Measurements from ENCODE around the gene SLC7A4. TPM values are rescaled to one million over a fixed set of nuclear protein-coding genes. Genes with fewer than 3 reads are reported as not detected.

Gene SLC7A4
- total RNA-seq (0.19 TPM), polyA plus RNA-seq (0.37 TPM)
- long read RNA-seq, donor 1 = 0 reads
- long read RNA-seq, donor 2 = 0 reads
- long read RNA-seq, donor 3 = 0 reads
- long read RNA-seq, donor 4 = 0 reads
- long read RNA-seq, donor 5 = 0 reads
- long read RNA-seq, donor 6 = 0 reads
- long read RNA-seq, donor 7 = 0 reads
- long read RNA-seq, donor 8 = 0 reads
- long read RNA-seq, donor 9 = 0 reads
- long read RNA-seq, donor 10 = 0 reads

- Histone ChIP-seq H3K27ac (ENCODE audit: low read depth in 1 of 2, low read length in 1 of 2) (no peak within 1 kb of the TSS), H3K4me1 (ENCODE audit: control insufficient read depth in 2 of 2, insufficient read depth in 2 of 2, low read length in 2 of 2) (peaks cover 6 to 16% of the 10 kb centered on the region in 2 donors), H3K27me3 (ENCODE audit: control insufficient read depth in 2 of 2, insufficient read depth in 1 of 2, low read length in 1 of 2) (peaks cover 0 to 53% of the 10 kb centered on the region in 2 donors), H3K9me3 (ENCODE audit: control insufficient read depth in 2 of 2, insufficient read depth in 1 of 2, low read length in 1 of 2) (no peaks in the 10 kb centered on the region), H3K36me3 (ENCODE audit: control insufficient read depth in 2 of 2, insufficient read depth in 2 of 2, low read length in 1 of 2) (no peaks in the 10 kb centered on the region), H3K4me3 (ENCODE audit: low read length in 2 of 2) (peak within 1 kb of the TSS in 1 of 2 donors; percentile 46)
- WGBS = 12% methylated on average over 59 of the region's 59 CpGs
- peak in 1 of 9 donors; percentile 63 for DNase-seq (ENCODE audit: low read depth in 6 of 9, low spot score in 9 of 9)
Measured at GRCh38 chr22:21032037-21032867, at the start of gene SLC7A4. Gene SLC7A4, minus strand, starts transcription at chr22:21032561. Its CDS starts 749 bp downstream, at chr22:21031812.

- no peak for DNase-seq (ENCODE audit: low read depth in 6 of 9, low spot score in 9 of 9)
- H3K9me3 ChIP-seq (ENCODE audit: control insufficient read depth in 2 of 2, insufficient read depth in 1 of 2, low read length in 1 of 2) = no peaks in the 10 kb centered on the region
- no peaks in the 10 kb centered on the region for H3K36me3 ChIP-seq (ENCODE audit: control insufficient read depth in 2 of 2, insufficient read depth in 2 of 2, low read length in 1 of 2)
- no peaks in the 10 kb centered on the region for H3K4me1 ChIP-seq (ENCODE audit: control insufficient read depth in 2 of 2, insufficient read depth in 2 of 2, low read length in 2 of 2)
- H3K27me3 ChIP-seq (ENCODE audit: control insufficient read depth in 2 of 2, insufficient read depth in 1 of 2, low read length in 1 of 2) = no peaks in the 10 kb centered on the region
- no peak overlapping the region for H3K27ac ChIP-seq (ENCODE audit: low read depth in 1 of 2, low read length in 1 of 2)
- WGBS = 95% methylated on average over 31 of the region's 31 CpGs
- H3K4me3 ChIP-seq (ENCODE audit: low read length in 2 of 2) = no peak overlapping the region
Measured at GRCh38 chr22:21080435-21081137, 48.2 kb upstream of the SLC7A4 start.

- H3K4me3 ChIP-seq (ENCODE audit: low read length in 2 of 2) = no peak overlapping the region
- WGBS = 99% methylated on average over 5 of the region's 5 CpGs
- H3K27me3 ChIP-seq (ENCODE audit: control insufficient read depth in 2 of 2, insufficient read depth in 1 of 2, low read length in 1 of 2) = no peaks in the 10 kb centered on the region
- H3K4me1 ChIP-seq (ENCODE audit: control insufficient read depth in 2 of 2, insufficient read depth in 2 of 2, low read length in 2 of 2) = no peaks in the 10 kb centered on the region
- no peaks in the 10 kb centered on the region for H3K36me3 ChIP-seq (ENCODE audit: control insufficient read depth in 2 of 2, insufficient read depth in 2 of 2, low read length in 1 of 2)
- DNase-seq (ENCODE audit: low read depth in 6 of 9, low spot score in 9 of 9) = no peak
- H3K9me3 ChIP-seq (ENCODE audit: control insufficient read depth in 2 of 2, insufficient read depth in 1 of 2, low read length in 1 of 2) = no peaks in the 10 kb centered on the region
- no peak overlapping the region for H3K27ac ChIP-seq (ENCODE audit: low read depth in 1 of 2, low read length in 1 of 2)
Measured at GRCh38 chr22:21079493-21079892, 47.1 kb upstream of the SLC7A4 start.

GRCh38 chr22:21078916-21079315 is 46.6 kb upstream of the SLC7A4 start:
- Histone ChIP-seq H3K27me3 (ENCODE audit: control insufficient read depth in 2 of 2, insufficient read depth in 1 of 2, low read length in 1 of 2) (peaks cover 0 to 2% of the 10 kb centered on the region in 2 donors), H3K4me1 (ENCODE audit: control insufficient read depth in 2 of 2, insufficient read depth in 2 of 2, low read length in 2 of 2) (no peaks in the 10 kb centered on the region), H3K4me3 (ENCODE audit: low read length in 2 of 2) (no peak overlapping the region), H3K9me3 (ENCODE audit: control insufficient read depth in 2 of 2, insufficient read depth in 1 of 2, low read length in 1 of 2) (no peaks in the 10 kb centered on the region), H3K36me3 (ENCODE audit: control insufficient read depth in 2 of 2, insufficient read depth in 2 of 2, low read length in 1 of 2) (no peaks in the 10 kb centered on the region), H3K27ac (ENCODE audit: low read depth in 1 of 2, low read length in 1 of 2) (no peak overlapping the region)
- WGBS = 92% methylated on average over 11 of the region's 11 CpGs
- no peak for DNase-seq (ENCODE audit: low read depth in 6 of 9, low spot score in 9 of 9)

DNA sequence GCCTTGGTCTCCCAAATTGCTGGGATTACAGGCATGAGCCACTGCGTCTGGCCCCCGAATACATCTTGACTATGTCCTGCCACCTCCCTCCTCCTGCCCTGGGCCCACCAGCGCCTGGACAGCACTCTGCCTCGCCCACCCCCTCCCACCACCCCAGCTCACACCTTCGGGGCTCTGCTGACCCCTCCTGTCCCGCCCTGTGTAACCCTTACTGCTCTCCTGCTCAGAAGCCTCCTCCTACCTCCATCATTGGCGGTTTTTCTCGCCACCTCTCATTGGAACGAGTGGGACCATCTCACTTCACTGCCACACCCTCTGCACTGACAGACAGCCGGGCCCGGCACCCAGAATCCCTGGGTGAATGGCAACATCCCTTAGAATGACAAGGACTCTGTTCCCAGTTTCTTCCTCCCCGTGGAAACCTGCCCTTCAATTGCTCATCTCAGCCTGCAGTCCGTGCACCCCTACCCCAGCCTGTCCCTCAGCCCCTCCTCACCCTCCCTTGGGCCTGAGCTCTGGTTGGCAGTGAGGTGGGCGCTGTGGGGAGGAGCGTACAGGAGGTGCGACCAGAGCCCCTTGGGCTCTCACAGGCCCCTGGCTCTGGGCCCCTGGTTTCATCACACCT is 45.6 kb upstream of the SLC7A4 start:
- Histone ChIP-seq H3K27ac (ENCODE audit: low read depth in 1 of 2, low read length in 1 of 2) (no peak overlapping the region), H3K27me3 (ENCODE audit: control insufficient read depth in 2 of 2, insufficient read depth in 1 of 2, low read length in 1 of 2) (peaks cover 0 to 2% of the 10 kb centered on the region in 2 donors), H3K9me3 (ENCODE audit: control insufficient read depth in 2 of 2, insufficient read depth in 1 of 2, low read length in 1 of 2) (no peaks in the 10 kb centered on the region), H3K4me3 (ENCODE audit: low read length in 2 of 2) (no peak overlapping the region), H3K36me3 (ENCODE audit: control insufficient read depth in 2 of 2, insufficient read depth in 2 of 2, low read length in 1 of 2) (no peaks in the 10 kb centered on the region), H3K4me1 (ENCODE audit: control insufficient read depth in 2 of 2, insufficient read depth in 2 of 2, low read length in 2 of 2) (no peaks in the 10 kb centered on the region)
- DNase-seq (ENCODE audit: low read depth in 6 of 9, low spot score in 9 of 9) = no peak
- WGBS = 91% methylated on average over 16 of the region's 16 CpGs

DNA sequence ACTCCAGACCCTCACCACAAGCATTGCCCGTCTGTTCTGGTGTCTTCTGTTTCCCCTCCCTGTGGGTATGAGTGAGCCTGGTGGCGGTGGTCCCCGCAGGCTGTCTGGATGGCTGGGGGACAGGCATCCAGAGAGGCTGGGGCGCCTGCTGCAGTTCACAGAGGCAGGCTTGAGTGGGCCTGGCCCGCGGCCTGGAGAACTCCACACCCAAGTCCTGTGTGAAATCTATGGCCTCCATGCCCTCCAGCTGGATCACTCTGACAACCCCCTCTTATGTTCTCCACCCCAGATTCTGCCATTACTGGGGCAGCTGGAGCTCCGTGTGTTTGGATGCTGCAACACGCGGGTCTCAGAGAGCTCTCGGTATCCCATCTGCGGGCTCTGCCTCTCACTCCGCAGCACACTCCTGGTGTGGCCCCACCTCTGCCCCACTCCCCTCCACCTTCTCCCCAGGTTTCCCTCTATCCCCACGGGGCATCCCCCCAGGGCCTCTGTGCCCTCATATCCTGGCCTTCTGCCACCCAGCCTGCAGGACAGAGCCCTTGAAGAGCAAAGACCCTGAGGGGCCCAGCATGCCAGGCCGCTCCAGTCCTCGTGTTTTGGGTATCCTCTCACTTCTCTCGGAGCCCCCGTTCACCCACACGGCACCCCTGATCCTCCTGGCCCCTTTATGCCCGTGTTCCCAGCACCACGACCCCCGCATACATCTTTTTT is 44.7 kb upstream of the SLC7A4 start:
- 97% methylated on average over 21 of the region's 21 CpGs for WGBS

GRCh38 chr22:21075516-21076138 is 43.3 kb upstream of the SLC7A4 start:
- DNase-seq (ENCODE audit: low read depth in 6 of 9, low spot score in 9 of 9) = no peak
- Histone ChIP-seq H3K27ac (ENCODE audit: low read depth in 1 of 2, low read length in 1 of 2) (no peak overlapping the region), H3K4me1 (ENCODE audit: control insufficient read depth in 2 of 2, insufficient read depth in 2 of 2, low read length in 2 of 2) (no peaks in the 10 kb centered on the region), H3K9me3 (ENCODE audit: control insufficient read depth in 2 of 2, insufficient read depth in 1 of 2, low read length in 1 of 2) (no peaks in the 10 kb centered on the region), H3K27me3 (ENCODE audit: control insufficient read depth in 2 of 2, insufficient read depth in 1 of 2, low read length in 1 of 2) (peaks cover 0 to 2% of the 10 kb centered on the region in 2 donors), H3K4me3 (ENCODE audit: low read length in 2 of 2) (no peak overlapping the region), H3K36me3 (ENCODE audit: control insufficient read depth in 2 of 2, insufficient read depth in 2 of 2, low read length in 1 of 2) (no peaks in the 10 kb centered on the region)
- WGBS = 94% methylated on average over 14 of the region's 14 CpGs

More for the DNA sequence above, 44.7 kb upstream of the SLC7A4 start:
- Histone ChIP-seq H3K9me3 (ENCODE audit: control insufficient read depth in 2 of 2, insufficient read depth in 1 of 2, low read length in 1 of 2) (no peaks in the 10 kb centered on the region), H3K27ac (ENCODE audit: low read depth in 1 of 2, low read length in 1 of 2) (no peak overlapping the region), H3K4me3 (ENCODE audit: low read length in 2 of 2) (no peak overlapping the region), H3K27me3 (ENCODE audit: control insufficient read depth in 2 of 2, insufficient read depth in 1 of 2, low read length in 1 of 2) (peaks cover 0 to 2% of the 10 kb centered on the region in 2 donors), H3K4me1 (ENCODE audit: control insufficient read depth in 2 of 2, insufficient read depth in 2 of 2, low read length in 2 of 2) (no peaks in the 10 kb centered on the region), H3K36me3 (ENCODE audit: control insufficient read depth in 2 of 2, insufficient read depth in 2 of 2, low read length in 1 of 2) (no peaks in the 10 kb centered on the region)
- no peak for DNase-seq (ENCODE audit: low read depth in 6 of 9, low spot score in 9 of 9)

GRCh38 chr22:21074102-21074715 is 41.8 kb upstream of the SLC7A4 start:
- DNase-seq (ENCODE audit: low read depth in 6 of 9, low spot score in 9 of 9) = no peak
- H3K36me3 ChIP-seq (ENCODE audit: control insufficient read depth in 2 of 2, insufficient read depth in 2 of 2, low read length in 1 of 2) = no peaks in the 10 kb centered on the region
- 68% methylated on average over 7 of the region's 7 CpGs for WGBS
- H3K4me1 ChIP-seq (ENCODE audit: control insufficient read depth in 2 of 2, insufficient read depth in 2 of 2, low read length in 2 of 2) = no peaks in the 10 kb centered on the region
- no peak overlapping the region for H3K27ac ChIP-seq (ENCODE audit: low read depth in 1 of 2, low read length in 1 of 2)
- H3K27me3 ChIP-seq (ENCODE audit: control insufficient read depth in 2 of 2, insufficient read depth in 1 of 2, low read length in 1 of 2) = peaks cover 0 to 2% of the 10 kb centered on the region in 2 donors
- no peaks in the 10 kb centered on the region for H3K9me3 ChIP-seq (ENCODE audit: control insufficient read depth in 2 of 2, insufficient read depth in 1 of 2, low read length in 1 of 2)
- no peak overlapping the region for H3K4me3 ChIP-seq (ENCODE audit: low read length in 2 of 2)

All from thymus (tissue), 14 donors.